SW480 (cell line): Measurements from ENCODE around the gene SLC5A8.
A peak's percentile ranks its signal among the peaks of the same experiment; 100 is the strongest.
"Not testable (repeated sequence)": the region's sequence is repeated elsewhere in the genome, so short reads cannot be mapped to it uniquely, and the experiment has no call there.

Experiments
- DNase-seq: peaks from one replicate; pipeline ENCODE4 v3.0.0-alpha.2; 2016; ENCODE audit warnings: low spot score

Gene SLC5A8

DNA sequence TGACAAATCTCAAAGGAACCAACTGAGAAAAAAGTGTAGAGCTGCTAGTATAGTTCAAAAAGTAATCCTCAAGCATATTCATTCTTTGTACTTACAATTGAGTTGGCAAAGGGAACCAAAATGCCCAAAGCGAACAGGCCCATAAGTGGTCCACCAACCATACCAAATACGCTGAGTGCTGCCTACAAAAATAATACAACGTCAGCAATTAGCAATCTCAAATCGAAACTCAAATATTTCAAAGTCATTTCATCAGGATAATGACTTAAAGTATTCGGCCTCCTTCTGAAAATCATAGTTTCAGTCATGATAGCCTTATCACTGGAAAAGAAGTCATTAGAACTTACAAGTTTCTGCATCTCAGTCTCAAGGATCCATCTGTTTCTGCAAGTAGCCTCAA lies 42.0 kb downstream of the SLC5A8 start:
- no peak for DNase-seq

- no peak for DNase-seq
Measured at GRCh38 chr12:101166866-101167265, 43.2 kb downstream of the SLC5A8 start.

- no peak for DNase-seq
Measured at GRCh38 chr12:101165319-101165718, 44.7 kb downstream of the SLC5A8 start.

DNA sequence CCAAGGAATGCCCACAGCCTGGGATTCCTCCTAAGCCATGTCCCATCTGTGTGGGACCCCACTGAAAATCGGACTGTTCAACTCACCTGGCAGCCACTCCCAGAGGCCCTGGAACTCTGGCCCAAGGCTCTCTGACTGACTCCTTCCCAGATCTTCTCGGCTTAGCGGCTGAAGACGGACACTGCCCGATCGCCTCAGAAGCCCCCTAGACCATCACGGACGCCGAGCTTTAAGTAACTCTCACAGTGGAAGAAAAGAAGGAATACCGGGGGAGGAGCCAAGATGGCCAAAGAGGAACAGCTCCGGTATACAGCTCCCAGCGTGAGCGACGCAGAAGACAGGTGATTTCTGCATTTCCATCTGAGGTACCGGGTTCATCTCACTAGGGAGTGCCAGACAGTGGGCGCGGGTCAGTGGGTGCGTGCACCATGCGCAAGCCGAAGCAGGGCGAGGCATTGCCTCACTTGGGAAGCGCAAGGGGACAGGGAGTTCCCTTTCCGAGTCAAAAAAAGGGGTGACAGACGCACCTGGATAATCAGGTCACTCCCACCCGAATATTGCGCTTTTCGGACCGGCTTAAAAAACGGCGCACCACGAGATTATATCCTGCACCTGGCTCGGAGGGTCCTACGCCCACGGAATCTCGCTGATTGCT lies 64.1 kb downstream of the SLC5A8 start:
- not testable (repeated sequence) for DNase-seq

DNA sequence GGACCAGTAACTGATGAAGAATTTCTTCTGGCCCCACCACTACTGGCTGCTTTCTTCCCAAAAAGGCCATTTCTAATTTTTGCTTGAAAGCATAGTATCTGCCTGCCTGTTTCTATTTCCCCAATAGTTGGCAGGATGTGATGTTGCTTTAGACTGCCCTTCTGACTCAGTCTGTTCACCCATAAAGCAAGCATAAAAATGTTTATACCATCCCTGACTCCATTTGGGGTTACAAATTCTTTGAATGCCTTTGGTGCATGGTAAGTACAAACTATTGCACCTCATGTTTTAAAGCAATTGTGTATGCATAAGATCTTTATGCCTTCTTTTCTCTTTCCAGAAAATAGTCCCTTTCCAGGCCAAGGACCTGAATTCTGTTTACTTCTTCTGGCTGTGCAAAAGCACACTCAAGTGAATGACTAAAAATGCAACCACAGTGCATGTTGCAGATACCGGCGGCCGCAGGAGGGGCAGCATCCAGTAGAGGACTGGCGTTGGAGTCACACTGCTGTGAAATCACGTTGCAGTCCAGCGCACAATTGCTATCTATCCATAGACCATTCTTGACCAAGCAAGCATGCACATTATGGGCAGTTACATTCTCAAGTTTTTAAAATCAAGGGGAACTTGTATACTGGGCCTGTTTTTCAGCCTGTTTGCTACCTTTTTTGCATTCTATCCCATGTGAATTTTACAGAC lies 82.4 kb downstream of the SLC5A8 start:
- DNase-seq: no peak

GRCh38 chr12:101117842-101118241 lies 92.2 kb downstream of the SLC5A8 start:
- no peak for DNase-seq

- DNase-seq: no peak
Measured at GRCh38 chr12:101116911-101117310, 93.1 kb downstream of the SLC5A8 start.

DNA sequence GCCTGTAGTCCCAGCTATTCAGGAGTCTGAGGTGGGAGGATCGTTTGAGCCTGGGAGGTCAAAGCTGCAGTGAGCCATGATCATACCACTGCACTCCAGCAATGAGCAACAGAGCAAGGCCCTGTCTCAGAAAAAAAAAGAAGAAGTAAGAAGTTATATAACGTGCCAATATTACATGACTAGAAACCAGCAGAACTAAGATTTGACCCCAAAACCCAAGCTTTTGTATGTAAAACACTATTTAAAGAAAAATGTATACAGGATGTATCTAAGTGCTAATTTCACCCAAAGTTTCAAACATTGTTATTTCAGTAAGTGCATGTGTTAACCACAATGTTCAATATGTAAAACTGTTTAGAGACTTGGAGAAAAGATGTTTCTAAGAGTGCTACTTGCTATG lies 94.7 kb downstream of the SLC5A8 start:
- no peak for DNase-seq

DNA sequence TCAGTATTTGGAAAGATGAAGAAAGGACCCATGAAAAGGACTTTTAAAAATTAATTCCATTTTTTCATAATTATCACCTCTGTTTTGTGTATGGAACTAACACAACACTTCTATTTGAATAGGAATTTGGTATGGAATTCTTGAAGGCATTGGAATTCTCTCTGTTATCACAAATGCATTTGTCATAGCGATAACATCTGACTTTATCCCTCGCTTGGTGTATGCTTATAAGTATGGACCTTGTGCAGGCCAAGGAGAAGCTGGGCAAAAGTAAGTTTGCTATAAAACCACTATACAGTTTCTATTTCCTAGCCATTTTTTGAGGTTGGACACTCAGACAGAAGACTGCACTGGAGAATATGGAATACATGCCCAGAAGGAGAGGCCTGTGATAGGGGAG lies 98.6 kb downstream of the SLC5A8 start:
- DNase-seq: no peak

GRCh38 chr12:101110866-101111265 lies 99.2 kb downstream of the SLC5A8 start:
- DNase-seq: peak; percentile 17

GRCh38 chr12:101108130-101108529 lies 101.9 kb downstream of the SLC5A8 start:
- no peak for DNase-seq

DNA sequence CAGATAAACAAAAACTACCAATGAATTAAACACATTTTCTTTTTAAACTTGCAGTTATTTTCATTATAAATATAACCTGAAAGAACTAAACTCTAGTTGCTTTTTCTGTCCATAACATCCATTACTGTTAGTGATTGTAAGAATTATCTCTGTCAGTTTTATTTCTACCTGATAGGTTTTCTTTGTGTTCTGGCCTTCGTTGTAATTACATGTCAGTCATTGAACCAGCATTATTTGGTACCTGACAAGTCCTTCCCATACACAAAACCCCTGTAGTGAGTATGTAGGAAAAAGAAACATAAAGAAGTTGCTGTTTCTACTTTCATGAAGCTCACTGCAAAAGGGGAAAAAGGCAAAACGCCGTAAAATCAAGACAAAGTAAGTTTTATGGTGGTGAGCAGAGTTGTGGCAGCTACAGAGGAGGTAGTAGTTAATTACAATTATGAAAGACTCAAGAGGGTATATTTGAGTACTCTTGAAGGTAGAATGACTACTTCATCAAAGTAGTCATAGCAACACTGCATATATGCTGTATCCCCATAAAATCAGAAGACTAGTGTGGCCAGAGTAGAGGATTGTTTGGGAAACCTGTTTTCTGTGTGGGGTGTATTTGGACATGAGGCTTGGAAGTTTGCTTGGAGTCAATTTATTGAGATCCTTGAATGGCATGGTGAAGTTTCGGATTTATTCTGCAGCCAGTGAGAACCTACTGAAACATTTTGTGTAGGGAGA lies 102.8 kb downstream of the SLC5A8 start:
- DNase-seq: no peak
